Left lung (tissue), 10 donors: ENCODE measurements around the gene GPR27. TPM values are rescaled to one million over a fixed set of nuclear protein-coding genes. Genes with fewer than 3 reads are reported as not detected.

ENCODE experiments used
- ATAC-seq: fragments of 200-7000 bp; cut with Tn5 transposase; one replicate; pipeline ENCODE4 v1.9.1; 2020; ENCODE audit warnings: moderate library complexity
- DNase-seq, 4 donors: peaks; one replicate each; pipeline ENCODE4 v3.0.0-alpha.2; 2013 to 2020
- H3K27ac ChIP-seq, 2 donors: fragments of 200-600 bp; sonication (generic) in 1 of 2; one replicate each; pipeline versions ENCODE4 v1.5.0 to v1.8.0; 2020 to 2021
- H3K27me3 ChIP-seq, 2 donors: fragments of 200-600 bp; sonication (generic) in 1 of 2; one replicate each; pipeline versions ENCODE4 v1.5.0 to v1.8.0; 2020 to 2021
- H3K36me3 ChIP-seq, 2 donors: fragments of 200-600 bp; sonication (generic) in 1 of 2; one replicate each; pipeline versions ENCODE4 v1.5.0 to v1.8.0; 2020 to 2021
- H3K4me1 ChIP-seq, 2 donors: fragments of 200-600 bp; one replicate each; pipeline ENCODE4 v1.8.0; 2021
- H3K4me3 ChIP-seq, 2 donors: fragments of 200-600 bp; sonication (generic) in 1 of 2; one replicate each; pipeline versions ENCODE4 v1.5.0 to v1.8.0; 2020 to 2021; ENCODE audit warnings: mild to moderate bottlenecking in 1 of 2
- H3K9me3 ChIP-seq, 2 donors: fragments of 200-600 bp; sonication (generic) in 1 of 2; one replicate each; pipeline versions ENCODE4 v1.5.0 to v1.8.0; 2020 to 2021
- CTCF ChIP-seq, 2 donors: fragments of 200-600 bp; sonication (generic) in 1 of 2; IDR thresholded peaks; one replicate each; pipeline versions ENCODE4 v1.5.0 to v1.8.0; 2021; ENCODE audit warnings: antibody characterized with exemption in 2 of 2
- intact Hi-C, 2 donors: fragments of 100-400 bp; cut with DNase I; formaldehyde crosslinking; loops; one replicate each; pipeline versions ENCODE4 v1.11.2 to v1.14.2; 2022
- polyA plus RNA-seq, 6 donors: library from polyadenylated mRNA; unstranded; fragments of 120-200 nt; gene quantifications; one replicate each; pipeline ENCODE4 v1.2.1, GENCODE V29; 2013; ENCODE audit not compliant: insufficient read length in 6 of 6
- total RNA-seq, 2 donors: library from RNA; stranded (reverse); fragmentation: NEBNext Ultra II Directional; extraction: Animal tissue kit (Norgen Biotek cat#: 25700); gene quantifications; one replicate each; pipeline ENCODE4 v1.2.1, GENCODE V29; 2021
- donor health status: DM: no; HTN: yes; CAD: no.
- donor health status: DM: no; HTN: no; CAD: no.

Gene GPR27
- total and polyA plus RNA-seq, 8 donors: 2.1 to 3.9 (median 2.9) TPM

GRCh38 chr3:71718072-71718471 lies 35.6 kb upstream of the GPR27 start:
- TF ChIP-seq CTCF (IDR thresholded peaks at IDR 0.05): no peak
- DNase-seq (no peak), ATAC-seq (no peak)
- H3K4me1 ChIP-seq: peaks cover 0 to 55% of the 10 kb centered on the region in 2 donors
- no peak overlapping the region for H3K4me3 ChIP-seq
- H3K9me3 ChIP-seq: no peaks in the 10 kb centered on the region
- no peaks in the 10 kb centered on the region for H3K36me3 ChIP-seq
- no peaks in the 10 kb centered on the region for H3K27me3 ChIP-seq
- H3K27ac ChIP-seq: no peak overlapping the region
- intact Hi-C loops: no loop called here

GRCh38 chr3:71721002-71721401 lies 32.7 kb upstream of the GPR27 start:
- intact Hi-C loops: loop anchor here in 1 of 2 donors (10.0 kb wide), 1 partner anchor 144 kb away; no protein-coding TSS in a partner anchor
- no peak for ATAC-seq
- no peak for TF ChIP-seq CTCF (IDR thresholded peaks at IDR 0.05)
- H3K4me1 ChIP-seq: peaks cover 0 to 60% of the 10 kb centered on the region in 2 donors
- DNase-seq: no peak
- H3K4me3 ChIP-seq: no peak overlapping the region
- no peaks in the 10 kb centered on the region for H3K9me3 ChIP-seq
- H3K27me3 ChIP-seq: no peaks in the 10 kb centered on the region
- H3K36me3 ChIP-seq: no peaks in the 10 kb centered on the region
- H3K27ac ChIP-seq: peak overlapping the region in 1 of 2 donors; percentile 63

GRCh38 chr3:71721651-71722157 lies 32.0 kb upstream of the GPR27 start:
- no peak for DNase-seq
- Histone ChIP-seq H3K27ac (peak overlapping the region in 1 of 2 donors; percentile 63), H3K36me3 (no peaks in the 10 kb centered on the region), H3K9me3 (no peaks in the 10 kb centered on the region), H3K4me1 (peaks cover 0 to 65% of the 10 kb centered on the region in 2 donors), H3K4me3 (no peak overlapping the region), H3K27me3 (no peaks in the 10 kb centered on the region)
- intact Hi-C loops: loop anchor here in 1 of 2 donors (10.0 kb wide), 1 partner anchor 143 kb away; no protein-coding TSS in a partner anchor
- TF ChIP-seq CTCF (IDR thresholded peaks at IDR 0.05): no peak
- no peak for ATAC-seq

GRCh38 chr3:71722693-71723092 lies 31.0 kb upstream of the GPR27 start:
- DNase-seq (no peak), ATAC-seq (no peak)
- Histone ChIP-seq H3K27ac (peak overlapping the region in 1 of 2 donors; percentile 63), H3K36me3 (no peaks in the 10 kb centered on the region), H3K9me3 (no peaks in the 10 kb centered on the region), H3K4me1 (peaks cover 0 to 65% of the 10 kb centered on the region in 2 donors), H3K4me3 (peak overlapping the region in 1 of 2 donors; percentile 82), H3K27me3 (no peaks in the 10 kb centered on the region)
- no peak for TF ChIP-seq CTCF (IDR thresholded peaks at IDR 0.05)
- intact Hi-C loops: loop anchor here in 1 of 2 donors (10.0 kb wide), 1 partner anchor 142 kb away; no protein-coding TSS in a partner anchor

- TF ChIP-seq CTCF (IDR thresholded peaks at IDR 0.05): no peak
- no peaks in the 10 kb centered on the region for H3K36me3 ChIP-seq
- peak overlapping the region in 1 of 2 donors; percentile 90 for H3K27ac ChIP-seq
- peak overlapping the region in 1 of 2 donors; percentile 82 for H3K4me3 ChIP-seq
- no peak for DNase-seq
- intact Hi-C loops: loop anchor here in 1 of 2 donors (10.0 kb wide), 1 partner anchor 141 kb away; no protein-coding TSS in a partner anchor
- no peak for ATAC-seq
- H3K4me1 ChIP-seq: peaks cover 0 to 65% of the 10 kb centered on the region in 2 donors
- no peaks in the 10 kb centered on the region for H3K27me3 ChIP-seq
- no peaks in the 10 kb centered on the region for H3K9me3 ChIP-seq
Measured at GRCh38 chr3:71723452-71724170, 30.0 kb upstream of the GPR27 start.
